HuH-7.5 (cell line): ENCODE results near the gene ZNF831.

ENCODE experiments used
- DNase-seq: peaks from one replicate; pipeline ENCODE4 v3.0.0; 2011; ENCODE audit warnings: low spot score

ZNF831 gene

DNA sequence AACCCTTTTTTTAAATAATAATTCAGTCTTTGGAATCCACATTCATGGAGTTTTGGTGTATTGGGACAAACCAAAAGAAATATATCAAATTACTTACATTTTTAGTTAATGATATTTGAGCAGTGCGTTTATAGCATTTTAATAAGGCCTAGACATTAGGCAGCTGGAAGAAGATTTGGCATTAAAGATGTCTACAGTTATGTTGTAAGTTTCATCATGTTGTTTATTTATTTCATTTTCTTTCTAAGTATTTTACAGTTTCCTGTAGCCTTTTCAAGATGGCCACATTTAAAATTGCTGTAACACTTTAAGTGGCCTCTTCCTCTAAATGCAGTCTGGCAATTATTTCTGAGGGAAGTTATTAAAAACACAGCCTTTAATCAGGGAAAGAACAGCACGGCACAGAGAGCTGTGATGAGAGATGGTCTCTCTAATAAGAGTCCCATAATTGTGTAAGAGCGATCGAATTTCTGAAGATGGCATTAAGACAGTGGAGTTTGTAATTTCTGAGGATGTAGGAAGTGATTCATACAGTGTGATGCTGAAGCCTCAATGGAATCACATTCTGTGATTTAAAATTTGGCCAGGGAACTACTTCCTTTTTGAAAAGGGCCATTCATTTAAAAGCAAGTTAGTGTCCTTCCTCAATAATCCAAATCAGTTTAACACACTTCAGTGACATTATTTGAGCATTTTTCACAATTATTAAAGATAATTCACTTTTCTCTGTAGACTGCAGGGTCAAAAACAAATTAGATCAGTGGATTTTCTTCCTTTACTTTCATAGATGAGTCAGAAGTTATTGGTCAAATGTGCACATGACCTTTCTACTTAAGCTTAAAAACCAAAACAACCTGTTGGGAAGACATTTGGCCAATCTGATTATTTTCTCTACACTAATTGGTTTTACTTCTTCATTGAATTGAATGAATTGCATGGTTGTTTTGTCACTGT, 84.4 kb downstream of the ZNF831 start:
- no peak for DNase-seq

DNA sequence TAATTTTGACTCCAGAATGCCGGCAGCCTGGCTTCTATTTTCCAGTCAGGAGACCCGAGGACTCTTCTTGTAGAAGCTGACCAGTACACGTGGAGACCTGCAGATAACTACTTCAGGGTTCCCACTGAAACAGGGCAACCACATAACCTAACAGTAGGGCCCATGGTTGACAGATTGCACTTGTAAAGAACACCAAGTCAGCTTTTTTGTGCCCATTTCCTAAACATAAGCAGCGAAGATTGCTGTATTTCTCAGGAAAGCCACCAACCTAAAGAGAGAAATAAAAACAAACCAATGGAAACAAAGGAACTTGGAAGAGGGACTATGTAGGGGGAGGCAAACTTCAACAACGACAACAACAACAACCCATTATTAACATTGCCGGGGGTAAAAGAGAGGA, 86.7 kb downstream of the ZNF831 start:
- no peak for DNase-seq

GRCh38 chr20:59253325-59253724, 89.7 kb downstream of the ZNF831 start:
- DNase-seq, result no peak

DNA sequence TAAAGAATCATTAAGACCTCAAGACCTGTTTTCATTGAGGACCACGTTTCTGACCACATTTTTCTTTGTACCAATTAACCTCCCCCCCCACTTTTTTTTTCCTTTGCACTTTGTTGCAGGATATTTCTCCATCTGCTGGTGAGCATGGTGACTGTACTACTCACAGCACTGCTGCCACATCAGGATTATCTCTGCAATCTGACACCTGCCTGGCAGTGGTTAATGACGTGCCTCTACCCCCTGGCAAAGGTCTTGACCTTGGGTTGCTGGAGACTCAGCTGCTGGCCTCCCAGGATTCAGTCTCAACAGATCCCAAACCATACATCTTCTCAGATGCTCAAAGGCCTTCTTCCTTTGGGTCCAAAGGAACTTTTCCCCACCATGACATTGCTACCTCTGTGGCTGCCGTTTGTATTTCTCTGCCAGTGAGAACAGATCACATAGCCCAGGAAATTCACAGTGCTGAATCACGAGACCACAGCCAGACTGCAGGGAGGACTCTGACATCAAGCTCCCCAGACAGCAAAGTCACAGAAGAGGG, 90.2 kb downstream of the ZNF831 start:
- no peak for DNase-seq

DNA sequence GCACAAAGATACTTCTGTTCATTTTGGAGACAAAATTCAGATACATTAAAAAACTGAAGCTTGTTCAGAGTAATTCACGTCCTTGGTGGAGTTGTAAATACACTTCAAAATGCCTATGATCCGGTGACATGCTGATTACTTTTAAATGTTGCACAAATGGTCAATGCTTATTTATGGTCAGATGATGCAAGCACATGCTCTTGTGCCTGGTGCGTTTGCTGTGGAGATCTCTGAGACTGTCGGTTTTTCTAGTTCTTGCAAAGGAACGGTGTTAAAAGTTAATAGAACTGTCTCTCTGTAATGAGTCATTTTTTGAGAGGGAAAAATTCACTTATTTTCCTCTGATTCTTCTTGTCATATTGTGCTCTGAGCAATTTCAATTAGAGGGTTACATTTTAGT, 91.6 kb downstream of the ZNF831 start:
- DNase-seq, result no peak

GRCh38 chr20:59258221-59258621, 94.6 kb downstream of the ZNF831 start:
- no peak for DNase-seq

DNA sequence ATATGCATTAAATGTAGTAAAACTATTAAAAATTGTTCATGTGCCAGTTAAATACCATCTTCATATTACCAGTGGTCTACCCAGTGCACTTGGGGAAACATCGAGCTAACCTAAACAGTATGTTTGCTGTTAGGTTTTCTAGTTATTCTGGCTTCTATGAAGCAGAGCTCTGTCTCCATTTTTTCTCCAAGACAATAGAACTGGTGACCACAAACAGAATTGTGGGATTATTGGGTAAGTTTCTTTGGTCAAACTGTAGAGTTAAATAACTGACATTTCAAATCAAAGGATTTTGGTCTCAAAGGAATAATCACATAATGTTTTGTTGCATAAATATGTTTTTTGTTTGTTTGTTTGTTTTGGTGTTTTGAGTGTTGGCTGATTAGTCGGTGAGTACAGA, 96.3 kb downstream of the ZNF831 start:
- no peak for DNase-seq

DNA sequence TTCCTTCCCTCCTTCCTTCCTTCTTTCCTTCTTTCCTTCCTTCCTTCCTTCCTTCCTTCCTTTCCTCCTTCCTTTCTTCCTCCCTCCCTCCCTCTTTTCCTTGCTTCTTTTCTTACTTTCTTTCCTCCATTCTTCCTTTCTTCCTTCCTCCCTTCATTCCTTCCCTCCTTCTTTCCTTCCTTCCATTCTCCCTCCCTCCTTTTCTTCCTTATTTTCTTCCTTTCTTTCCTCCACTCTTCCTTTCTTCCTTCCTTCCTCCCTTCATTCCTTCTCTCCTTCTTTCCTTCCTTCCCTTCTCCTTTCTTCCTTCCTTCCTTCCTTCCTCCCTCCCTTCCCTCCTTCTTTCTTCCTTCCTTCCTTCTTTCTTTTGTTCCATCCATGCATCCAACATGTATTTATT, 101.7 kb downstream of the ZNF831 start:
- no peak for DNase-seq

DNA sequence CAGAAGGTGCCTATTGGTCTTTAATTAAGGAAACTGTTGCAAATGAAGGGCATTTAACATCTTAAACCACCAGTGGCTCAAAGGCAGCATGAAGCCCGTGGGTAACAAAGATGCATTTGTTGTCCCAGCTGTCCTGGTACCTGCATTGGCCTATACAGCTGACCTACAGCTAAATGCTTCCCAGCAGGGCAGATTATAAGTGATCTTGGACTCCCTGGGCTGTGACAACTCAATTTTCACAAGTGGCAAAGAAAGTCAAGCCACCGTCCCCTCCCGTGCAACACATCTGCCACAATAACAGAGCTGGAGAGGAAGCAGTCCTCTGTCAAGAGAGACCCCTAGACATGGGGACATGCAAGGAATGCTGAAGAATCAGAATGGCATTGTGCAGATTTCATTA, 105.2 kb downstream of the ZNF831 start:
- DNase-seq, result no peak

DNA sequence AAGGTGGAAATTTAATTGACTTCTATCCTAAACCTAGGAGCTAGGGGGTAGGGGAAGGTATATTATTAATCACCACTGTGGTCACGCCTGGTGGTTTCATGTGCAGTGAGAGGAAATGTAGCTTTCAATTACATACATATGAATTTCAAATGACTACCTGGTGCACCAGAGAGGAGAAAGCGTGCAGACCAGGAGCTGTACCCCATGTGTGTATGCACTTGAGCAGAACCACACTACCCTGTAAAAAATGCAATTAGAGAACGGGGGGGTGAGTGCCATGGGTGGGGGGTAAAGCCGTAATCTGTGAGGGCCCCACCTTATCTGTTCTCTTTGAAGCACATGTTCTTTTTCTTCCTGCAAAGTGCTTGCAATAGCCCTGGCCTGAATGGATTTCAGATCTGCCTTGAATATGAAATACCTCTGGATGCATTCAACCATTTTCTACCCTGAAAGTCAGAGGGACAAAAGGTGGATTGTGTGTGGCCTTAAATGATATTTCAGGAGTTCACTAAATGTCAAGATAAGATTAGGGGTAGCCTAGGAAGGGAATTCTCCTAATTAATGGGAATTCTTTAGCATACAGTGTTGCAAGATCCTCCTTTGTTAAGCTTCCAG, 105.9 kb downstream of the ZNF831 start:
- no peak for DNase-seq

DNA sequence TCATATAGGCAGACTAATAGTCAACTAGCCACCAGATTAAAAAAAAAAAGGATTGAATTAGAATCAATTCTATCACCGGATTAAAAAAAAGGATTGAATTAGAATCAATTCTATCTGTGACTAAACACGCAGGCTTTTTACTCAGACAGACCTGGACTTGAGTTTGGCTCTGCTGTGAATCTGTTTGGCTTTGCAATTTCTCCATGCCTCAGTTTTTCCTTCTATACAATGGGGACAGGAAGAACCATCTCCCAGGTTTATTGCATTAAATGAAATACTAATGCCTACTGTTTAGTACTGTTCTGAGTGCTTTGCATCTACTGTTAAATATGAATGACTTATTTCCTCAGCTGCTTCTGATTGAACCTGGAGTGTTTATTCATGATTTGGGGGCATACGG, 106.8 kb downstream of the ZNF831 start:
- DNase-seq, result no peak

GRCh38 chr20:59273739-59274357, 110.2 kb downstream of the ZNF831 start:
- DNase-seq, result no peak

- DNase-seq, result no peak
These were observed 113.3 kb downstream of the ZNF831 start for GRCh38 chr20:59276938-59277337.

DNA sequence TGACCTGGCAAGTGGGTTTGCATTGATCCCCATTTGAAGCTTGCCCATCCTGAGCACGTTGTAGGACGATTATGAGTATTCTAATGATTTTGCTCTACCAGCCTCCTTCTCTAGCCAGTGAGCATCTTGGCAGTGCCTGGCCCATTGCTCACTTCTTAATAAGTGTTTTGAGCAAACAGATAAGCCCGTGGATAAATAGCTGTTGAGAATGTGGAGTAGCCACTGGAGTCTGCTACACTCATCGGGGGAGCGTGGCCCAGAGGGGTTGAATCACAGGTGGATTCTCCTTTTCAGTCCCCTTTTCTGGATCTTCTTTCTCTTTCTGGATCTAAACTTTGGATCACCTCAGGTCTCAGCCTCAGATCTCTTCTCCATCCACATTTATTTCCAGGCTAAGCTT, 120.8 kb downstream of the ZNF831 start:
- no peak for DNase-seq

DNA sequence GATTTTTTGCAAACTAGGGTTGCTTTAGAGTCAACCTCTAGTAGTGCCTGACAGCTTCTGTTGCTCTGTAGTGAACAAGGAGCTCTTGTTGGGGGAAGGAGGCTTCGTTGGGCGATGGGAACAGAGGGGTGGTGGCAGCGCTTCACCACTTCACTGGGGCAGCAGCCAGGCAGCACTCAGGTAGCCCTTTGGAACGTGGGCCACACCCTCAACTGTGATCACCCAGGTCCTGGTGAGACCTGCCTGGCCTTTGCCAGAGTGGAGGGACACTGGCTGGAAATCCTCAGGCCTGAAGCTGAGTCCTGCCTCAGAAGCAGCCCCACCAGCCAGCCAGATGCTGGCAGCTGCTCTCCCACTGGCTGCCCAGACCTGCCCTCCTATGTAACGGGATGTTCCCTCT, 126.4 kb downstream of the ZNF831 start:
- DNase-seq, result no peak

DNA sequence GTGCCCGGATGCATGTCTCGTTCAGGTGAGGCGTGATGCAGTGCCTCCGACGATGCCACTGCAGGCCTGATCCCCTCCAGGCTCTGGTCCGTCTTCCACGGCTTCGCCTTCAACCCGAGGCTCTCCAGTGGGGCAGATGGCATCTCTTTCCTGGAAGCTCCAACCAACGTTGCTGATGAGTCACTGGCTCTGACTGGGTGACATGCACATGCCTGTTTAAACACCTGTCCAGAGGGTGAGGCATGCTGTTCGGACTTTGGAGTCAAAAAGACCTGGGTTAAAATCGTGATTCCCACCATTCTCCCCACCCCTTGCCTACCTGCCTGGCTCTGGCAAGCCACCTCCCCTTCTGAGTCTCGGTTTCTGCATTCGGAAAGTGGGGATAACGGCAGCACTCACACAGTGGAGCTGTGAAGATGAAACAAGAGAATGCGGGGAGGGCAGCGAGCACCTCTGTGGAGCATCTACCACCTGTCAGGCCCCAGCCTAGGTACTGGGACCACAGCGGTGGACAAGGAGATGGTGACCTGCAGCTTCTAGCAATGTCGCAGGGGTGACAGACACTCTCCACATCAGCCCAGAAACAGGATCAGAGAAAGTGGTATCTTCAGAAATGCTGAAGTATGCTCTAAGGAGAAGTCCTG, 128.2 kb downstream of the ZNF831 start:
- DNase-seq, result no peak

GRCh38 chr20:59295531-59295930, 131.9 kb downstream of the ZNF831 start:
- no peak for DNase-seq

- no peak for DNase-seq
These were observed 134.1 kb downstream of the ZNF831 start for GRCh38 chr20:59297686-59298085.

GRCh38 chr20:59299945-59300332, 136.3 kb downstream of the ZNF831 start:
- DNase-seq, result no peak

DNA sequence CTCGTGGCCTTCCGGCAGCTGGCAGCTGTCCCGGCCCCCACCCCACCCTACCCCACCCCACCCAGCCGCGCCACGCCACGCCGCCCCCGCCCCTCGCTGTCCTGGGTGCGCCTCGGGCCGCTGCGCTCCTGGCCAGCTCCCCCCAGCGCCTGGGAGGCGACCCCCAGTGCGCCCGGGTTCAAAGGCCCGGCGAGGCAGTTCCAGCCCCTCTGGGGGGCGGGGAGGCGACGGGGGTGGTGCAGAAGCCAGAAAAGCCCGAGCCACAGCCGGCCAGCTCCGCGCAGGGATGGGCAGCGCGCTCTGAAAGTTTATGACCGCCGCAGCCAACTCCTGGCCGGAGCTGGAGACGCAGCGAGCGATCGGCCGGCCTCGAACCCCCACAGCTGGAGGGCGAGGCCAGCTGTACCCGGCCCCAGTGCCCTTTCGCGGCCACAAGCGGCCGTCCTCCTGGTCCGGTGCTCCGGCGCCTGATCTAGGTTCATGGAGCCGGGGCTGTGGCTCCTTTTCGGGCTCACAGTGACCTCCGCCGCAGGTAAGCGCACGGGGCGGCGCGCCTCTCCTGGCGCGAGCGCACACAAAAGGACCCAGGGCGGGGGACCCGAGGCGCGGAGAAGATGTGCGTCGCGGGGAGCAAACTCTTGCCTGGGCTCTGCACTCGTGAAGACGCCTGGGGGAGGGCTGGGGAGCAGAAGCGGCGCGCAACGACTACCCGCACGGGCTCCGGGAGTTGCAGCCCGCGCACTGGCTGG, 136.9 kb downstream of the ZNF831 start, which contains the start of gene EDN3:
EDN3 (plus strand) TSS at position 279 of the 749 bp plus-strand sequence; CDS start at position 481, 202 bp downstream.
- no peak for DNase-seq

DNA sequence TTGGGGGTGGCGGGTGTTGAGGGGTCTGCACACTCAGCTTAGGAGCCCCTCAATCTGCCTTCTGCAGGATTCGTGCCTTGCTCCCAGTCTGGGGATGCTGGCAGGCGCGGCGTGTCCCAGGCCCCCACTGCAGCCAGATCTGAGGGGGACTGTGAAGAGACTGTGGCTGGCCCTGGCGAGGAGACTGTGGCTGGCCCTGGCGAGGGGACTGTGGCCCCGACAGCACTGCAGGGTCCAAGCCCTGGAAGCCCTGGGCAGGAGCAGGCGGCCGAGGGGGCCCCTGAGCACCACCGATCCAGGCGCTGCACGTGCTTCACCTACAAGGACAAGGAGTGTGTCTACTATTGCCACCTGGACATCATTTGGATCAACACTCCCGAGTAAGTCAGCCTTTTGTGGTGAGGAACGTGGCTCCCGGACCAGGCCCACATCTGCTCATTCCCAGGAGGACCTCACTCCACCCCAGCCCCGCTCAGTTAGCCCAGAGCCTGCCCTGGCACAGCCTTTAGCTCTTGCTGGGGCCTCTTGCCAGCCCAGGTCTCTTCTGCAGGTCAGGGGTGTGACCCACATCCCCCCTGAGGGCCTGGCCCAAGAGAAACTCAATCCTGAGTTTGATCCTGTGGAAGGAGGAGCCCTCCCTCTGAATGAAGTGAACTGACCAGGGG, 137.9 kb downstream of the ZNF831 start:
- DNase-seq, result no peak
